ENCODE data around the gene NBPF11.
"Not testable (repeated sequence)": the region's sequence is repeated elsewhere in the genome, so short reads cannot be mapped to it uniquely, and the experiment has no call there.

- TF ChIP-seq, protein P1, sequence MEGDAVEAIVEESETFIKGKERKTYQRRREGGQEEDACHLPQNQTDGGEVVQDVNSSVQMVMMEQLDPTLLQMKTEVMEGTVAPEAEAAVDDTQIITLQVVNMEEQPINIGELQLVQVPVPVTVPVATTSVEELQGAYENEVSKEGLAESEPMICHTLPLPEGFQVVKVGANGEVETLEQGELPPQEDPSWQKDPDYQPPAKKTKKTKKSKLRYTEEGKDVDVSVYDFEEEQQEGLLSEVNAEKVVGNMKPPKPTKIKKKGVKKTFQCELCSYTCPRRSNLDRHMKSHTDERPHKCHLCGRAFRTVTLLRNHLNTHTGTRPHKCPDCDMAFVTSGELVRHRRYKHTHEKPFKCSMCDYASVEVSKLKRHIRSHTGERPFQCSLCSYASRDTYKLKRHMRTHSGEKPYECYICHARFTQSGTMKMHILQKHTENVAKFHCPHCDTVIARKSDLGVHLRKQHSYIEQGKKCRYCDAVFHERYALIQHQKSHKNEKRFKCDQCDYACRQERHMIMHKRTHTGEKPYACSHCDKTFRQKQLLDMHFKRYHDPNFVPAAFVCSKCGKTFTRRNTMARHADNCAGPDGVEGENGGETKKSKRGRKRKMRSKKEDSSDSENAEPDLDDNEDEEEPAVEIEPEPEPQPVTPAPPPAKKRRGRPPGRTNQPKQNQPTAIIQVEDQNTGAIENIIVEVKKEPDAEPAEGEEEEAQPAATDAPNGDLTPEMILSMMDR (IDR thresholded peaks at IDR 0.05), result not testable (repeated sequence)
- TF ChIP-seq POLR2A (IDR thresholded peaks at IDR 0.05), result not testable (repeated sequence)
These were observed 23.3 kb upstream of the NBPF11 start for GRCh38 chr1:148175414-148175813.

Data from heart left ventricle (tissue), 13 donors.